ENCODE results near the gene MOV10L1. TPM values are rescaled to one million over a fixed set of nuclear protein-coding genes. Genes with fewer than 3 reads are reported as not detected.

Gene MOV10L1
- total RNA-seq = 14.9 and 15.2 TPM in 2 replicates

DNA sequence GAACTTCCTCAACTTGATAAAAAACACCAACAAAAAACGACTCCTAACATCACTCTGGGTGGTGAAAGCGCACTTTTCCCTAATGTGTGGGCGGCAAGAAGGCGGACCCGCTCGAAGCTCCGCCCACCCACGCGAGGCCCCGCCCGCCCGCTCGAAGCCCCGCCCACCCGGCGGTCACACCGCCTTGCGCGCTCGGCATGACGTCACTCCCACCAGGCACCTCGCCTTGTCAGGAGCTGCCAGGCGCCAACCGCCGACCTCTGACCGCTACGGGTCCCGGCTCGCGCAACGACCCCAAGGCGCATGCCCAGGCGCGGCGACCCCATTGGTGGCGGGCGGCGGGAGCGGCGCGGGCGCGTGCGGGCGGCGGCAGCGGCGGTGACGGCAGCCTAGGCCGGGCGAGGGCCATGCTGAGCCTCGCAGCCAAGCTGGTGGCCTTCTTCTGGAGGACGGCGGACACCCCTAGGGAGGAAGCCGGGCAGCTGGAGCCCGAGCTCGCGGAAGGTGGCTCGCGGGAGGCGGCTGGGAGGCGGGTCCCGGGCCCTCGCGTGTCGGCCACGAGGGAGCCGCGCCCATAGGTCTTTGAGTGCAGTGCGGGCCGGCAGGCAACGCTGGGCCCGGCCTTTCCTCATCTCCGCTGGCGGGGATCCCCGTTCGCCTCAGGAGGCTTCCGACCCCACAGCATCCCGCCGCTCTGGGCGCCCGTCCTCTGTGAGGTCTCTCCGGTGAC lies at the start of gene MOV10L1:
Gene MOV10L1 (plus strand): TSS at position 325 of the 730 bp plus-strand sequence. CDS start 83 bp downstream, at position 408.

DNA sequence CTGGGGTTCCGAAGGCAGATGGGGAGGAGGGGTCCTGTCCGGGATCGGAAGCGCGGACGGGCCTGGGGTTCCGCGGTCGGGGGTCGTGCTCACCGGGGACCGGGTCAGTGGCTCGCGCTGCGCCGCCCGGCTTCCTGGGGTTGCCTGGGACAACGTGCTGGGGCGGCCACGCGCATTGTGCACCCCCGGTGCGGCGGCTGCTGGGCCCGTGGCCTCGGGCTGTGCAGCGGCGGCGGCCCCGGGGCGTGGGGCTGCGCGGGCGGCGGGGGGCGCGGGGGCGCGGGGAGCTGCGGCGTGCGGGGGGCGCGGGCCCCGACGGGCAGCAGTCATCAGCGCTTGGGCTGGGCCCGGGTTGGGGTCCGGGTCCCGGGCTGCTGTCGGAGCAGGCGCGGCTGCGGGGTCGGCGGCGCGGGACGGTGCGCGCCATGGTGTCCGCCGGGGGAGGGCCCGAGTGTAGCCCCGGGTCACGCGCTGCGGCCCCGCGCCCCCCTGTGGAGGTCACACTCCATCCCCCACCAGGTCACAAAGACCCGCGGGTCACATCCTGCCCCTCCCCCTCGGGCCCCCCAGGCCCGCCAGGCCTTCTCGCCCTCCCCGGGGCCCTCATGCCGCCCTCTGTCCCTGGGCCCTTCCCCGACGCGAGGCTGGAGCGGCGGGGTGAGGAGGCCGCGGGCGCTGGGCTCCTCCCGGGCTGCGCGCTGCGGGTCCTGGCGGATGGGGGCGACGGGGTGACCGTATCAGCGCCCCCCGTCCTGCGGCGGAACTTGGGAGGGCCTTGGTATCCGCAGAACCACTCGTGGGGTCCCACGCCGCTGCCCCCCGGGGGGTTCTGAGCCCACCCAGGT lies 31.5 kb upstream of the MOV10L1 start, which contains the start of gene TTLL8:
Gene TTLL8 (minus strand): TSS at position 238 of the 845 bp plus-strand sequence.

DNA sequence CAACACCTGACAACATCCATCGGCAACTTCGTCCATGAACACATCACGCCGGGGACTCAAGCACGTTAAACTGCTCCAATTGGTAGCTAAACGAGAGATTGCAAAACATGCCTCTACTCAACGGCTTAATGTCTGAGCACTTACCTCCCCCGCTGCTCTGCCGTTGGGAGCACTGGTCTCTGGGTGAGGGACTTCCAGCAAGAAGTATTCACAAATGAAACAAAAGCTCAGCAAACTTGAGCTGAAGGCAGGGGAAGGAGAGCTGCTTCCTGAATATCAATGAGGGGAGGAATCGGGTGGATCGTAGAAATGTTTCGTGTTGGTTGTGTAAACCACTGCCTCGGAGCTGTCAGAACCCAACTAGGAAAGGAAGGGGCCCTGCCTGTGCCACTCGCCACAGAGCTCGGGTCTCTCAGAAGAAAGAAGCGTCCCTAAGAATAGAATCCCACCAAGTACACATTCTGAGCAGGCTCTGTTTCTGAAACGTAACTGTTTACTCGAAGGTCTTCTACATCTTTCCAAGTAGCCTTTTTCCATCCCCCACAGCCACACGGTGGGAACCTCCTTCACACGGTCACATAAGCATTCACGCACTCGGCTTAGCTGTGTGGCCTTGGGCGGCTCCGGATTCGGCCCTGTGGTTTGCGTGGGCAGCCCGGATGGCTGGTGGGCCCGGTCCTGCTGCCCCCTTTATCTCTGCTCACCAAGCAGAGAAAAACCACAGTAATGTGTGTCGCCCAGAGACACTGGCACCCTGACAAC lies 4.4 kb upstream of the MOV10L1 start, which contains the start of gene MLC1:
Gene MLC1 (minus strand): TSS at position 216 of the 762 bp plus-strand sequence. CDS start 524 bp downstream, outside the sequence.

DNA sequence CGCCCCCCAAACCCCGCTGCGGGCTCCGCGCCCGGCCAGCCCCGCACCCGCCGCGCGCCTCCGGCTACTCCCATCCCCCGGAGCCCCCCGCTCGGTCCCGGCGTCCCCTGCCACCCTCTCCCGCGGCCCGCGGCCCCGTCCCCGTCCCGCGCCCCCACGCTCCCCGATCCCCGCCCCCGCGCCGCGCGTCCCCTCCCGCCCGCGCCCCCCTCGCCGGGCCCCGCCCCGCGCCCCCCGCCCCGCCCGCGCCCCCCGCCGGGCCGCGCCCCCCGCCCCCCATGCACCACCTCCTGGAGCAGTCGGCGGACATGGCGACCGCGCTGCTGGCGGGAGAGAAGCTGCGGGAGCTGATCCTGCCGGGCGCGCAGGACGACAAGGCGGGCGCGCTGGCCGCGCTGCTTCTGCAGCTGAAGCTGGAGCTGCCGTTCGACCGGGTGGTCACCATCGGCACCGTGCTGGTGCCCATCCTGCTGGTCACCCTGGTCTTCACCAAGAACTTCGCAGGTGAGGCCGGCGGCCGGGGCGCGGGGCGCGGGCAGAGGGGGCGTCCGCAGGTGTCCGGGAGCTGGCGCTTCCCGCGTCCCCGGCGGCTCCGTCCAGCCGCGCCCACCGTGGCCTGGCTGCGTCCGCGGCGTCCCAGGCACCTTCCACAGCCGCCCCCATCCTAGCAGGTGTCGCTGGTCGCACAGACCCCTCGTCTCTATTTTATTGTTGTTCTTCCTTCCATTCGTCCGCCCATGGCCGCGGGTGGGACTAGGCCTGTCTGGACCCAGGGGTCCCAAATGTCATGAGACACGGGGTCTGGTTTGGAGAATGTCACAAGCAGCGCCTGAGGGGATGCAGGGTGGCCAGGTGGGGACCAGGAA lies 80.9 kb downstream of the MOV10L1 start, which contains the start of gene PANX2:
Gene PANX2 (plus strand): TSS at position 279 of the 866 bp plus-strand sequence. CDS start 0 bp downstream, at position 279.

DNA sequence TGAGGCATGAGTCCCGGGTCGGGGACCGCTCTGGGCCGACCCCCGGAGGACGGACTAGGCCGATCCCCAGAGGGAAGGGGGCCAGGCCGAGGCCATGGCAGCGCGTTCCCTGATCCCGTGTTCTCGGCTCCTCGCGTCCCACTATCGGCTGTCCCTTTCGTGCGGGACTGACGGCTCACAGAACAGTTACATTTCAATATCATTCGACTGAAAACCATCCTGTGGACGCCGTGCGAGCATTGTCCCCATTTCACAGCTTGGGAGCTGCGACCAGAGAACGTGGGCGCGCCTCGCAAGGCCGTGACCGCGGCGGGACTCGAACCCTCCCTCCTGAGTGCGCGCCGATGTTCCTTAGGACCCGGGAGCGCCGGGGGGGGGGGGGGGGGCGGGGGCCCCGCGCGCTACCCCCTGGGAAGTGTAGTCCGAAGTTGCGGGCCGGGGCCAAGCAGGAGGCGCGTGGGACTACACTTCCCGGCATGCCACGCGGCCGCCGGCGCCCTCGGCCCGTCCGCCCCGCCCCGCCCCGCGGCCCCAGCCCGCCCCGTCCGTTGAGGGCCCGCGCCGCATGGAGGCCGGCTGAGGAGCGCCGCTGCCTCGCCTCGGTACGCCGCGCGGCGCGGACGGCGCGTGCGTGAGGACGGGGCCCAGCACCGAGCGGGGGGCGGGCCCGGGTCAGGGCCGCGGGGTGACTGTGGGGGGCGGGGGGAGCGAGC lies 95.7 kb downstream of the MOV10L1 start, which contains the start of gene TRABD:
Gene TRABD (plus strand): TSS at position 539 of the 713 bp plus-strand sequence. CDS start 7,148 bp downstream, outside the sequence.

DNA sequence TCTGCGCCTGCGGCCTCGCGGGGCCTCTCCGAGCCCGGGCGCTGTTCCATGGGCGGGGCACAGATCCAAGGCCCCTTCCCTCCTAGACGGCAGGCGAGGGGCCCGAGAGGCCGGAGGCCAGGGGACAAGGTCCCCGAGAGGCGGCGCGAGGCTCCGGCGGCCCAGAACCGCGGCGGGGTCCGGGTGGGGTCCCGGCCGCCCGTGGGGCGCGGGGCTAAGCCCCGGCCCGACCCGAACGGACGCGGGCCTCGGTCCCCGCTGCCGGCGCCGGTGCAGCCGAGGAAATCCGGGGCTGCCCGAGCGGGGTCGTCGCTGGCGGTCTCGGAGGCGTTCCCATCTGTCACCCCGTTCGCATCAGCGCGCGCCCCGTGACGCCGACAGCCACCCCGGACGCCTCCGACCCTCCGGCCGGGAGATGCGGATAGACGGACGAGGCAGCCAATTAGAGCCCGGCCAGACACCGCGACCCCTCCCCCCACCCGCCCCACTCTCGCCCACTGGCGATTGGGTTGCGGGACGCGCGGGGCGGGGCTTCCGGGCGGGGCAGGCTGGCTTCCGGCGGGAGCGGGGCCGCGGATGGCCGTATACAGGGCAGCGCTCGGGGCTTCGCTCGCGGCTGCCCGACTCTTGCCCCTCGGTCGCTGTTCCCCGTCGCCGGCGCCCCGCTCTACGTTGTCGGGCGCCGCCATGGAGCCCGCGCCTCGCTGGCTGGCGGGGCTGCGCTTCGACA lies 110.8 kb downstream of the MOV10L1 start, which contains the start of gene SELENOO:
Gene SELENOO (plus strand): TSS at position 551 of the 730 bp plus-strand sequence. CDS start 26 bp downstream, at position 577.

Other genes with a start within 250 kb of the MOV10L1 start
- gene ZBED4, start 236.2 kb upstream of the MOV10L1 start, total RNA-seq = 12.0 and 13.6 TPM in 2 replicates
- gene ALG12, start 171.6 kb upstream of the MOV10L1 start, total RNA-seq = 17.9 and 18.7 TPM in 2 replicates
- gene CRELD2, start 171.4 kb upstream of the MOV10L1 start, total RNA-seq = 77.2 and 81.5 TPM in 2 replicates
- 129 and 130 TPM in 2 replicates for gene PIM3, start 129.2 kb upstream of the MOV10L1 start, total RNA-seq
- gene IL17REL, start 77.2 kb upstream of the MOV10L1 start, total RNA-seq = 0.15 TPM in 1 of 2 replicates, not detected in the other
- gene TTLL8, start 31.7 kb upstream of the MOV10L1 start, total RNA-seq = not detected in 2 replicates
- gene MLC1, start 4.6 kb upstream of the MOV10L1 start, total RNA-seq = not detected in 2 replicates
- 0.15 and 0.65 TPM in 2 replicates for gene PANX2, start 80.7 kb downstream of the MOV10L1 start, total RNA-seq
- 26.9 and 36.7 TPM in 2 replicates for gene TRABD, start 95.9 kb downstream of the MOV10L1 start, total RNA-seq
- gene SELENOO, start 111.0 kb downstream of the MOV10L1 start, total RNA-seq = 22.1 and 29.2 TPM in 2 replicates
- 25.0 and 26.1 TPM in 2 replicates for gene TUBGCP6, start 155.0 kb downstream of the MOV10L1 start, total RNA-seq
- 20.5 and 20.7 TPM in 2 replicates for gene HDAC10, start 161.3 kb downstream of the MOV10L1 start, total RNA-seq
- 50.7 and 59.1 TPM in 2 replicates for gene MAPK12, start 171.7 kb downstream of the MOV10L1 start, total RNA-seq
- gene MAPK11, start 180.4 kb downstream of the MOV10L1 start, total RNA-seq = 10.5 and 17.9 TPM in 2 replicates
- gene PLXNB2, start 217.6 kb downstream of the MOV10L1 start, total RNA-seq = 44.5 and 45.5 TPM in 2 replicates
- gene DENND6B, start 237.0 kb downstream of the MOV10L1 start, total RNA-seq = 0.76 and 1.3 TPM in 2 replicates

Data from epithelial cell of umbilical artery (primary cell).